Measurements from ENCODE around the gene MFSD11. TPM values are rescaled to one million over a fixed set of nuclear protein-coding genes. Genes with fewer than 3 reads are reported as not detected.
"Not testable (repeated sequence)": the region's sequence is repeated elsewhere in the genome, so short reads cannot be mapped to it uniquely, and the experiment has no call there.

The MFSD11 gene
- total RNA-seq, 2 experiments from 2014 or later: 55.1 to 63.1 TPM

DNA sequence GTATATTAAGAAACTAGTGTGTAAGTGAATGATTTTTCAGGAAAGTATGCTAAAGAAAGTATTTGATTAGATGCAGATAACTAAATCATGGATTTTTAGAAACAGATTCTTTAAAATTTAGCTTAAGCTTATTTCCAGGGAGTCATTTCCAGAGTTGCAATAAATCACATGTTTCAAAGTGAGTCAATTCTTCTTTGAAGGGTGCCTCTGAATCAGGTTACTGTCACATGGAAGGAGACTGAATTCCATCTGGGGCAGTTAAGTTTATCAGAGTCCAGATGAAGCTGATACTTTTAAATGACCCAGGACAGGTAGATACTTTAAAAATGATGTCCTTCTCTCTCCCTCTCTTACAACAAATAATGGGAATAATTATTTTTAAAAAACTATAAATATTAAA, 5.0 kb downstream of the MFSD11 start:
- ChIA-PET CTCF (ENCODE audit: unreplicated experiment) (no interaction called here), POLR2A (interaction anchor here (0.6 to 1.1 kb wide), 4 partner anchors 9 to 523 kb away, joined by 3 to 5 read pairs (median 3); no protein-coding TSS in a partner anchor)
- no peaks in the 10 kb centered on the region; the same call in 1 of the 2 replicates for H4K20me1 ChIP-seq (ENCODE audit: insufficient read depth, low read length)
- H3K27ac ChIP-seq (ENCODE audit: low read depth, low read length, poor library complexity, severe bottlenecking): no peak overlapping the region
- no peak overlapping the region for H3K4me2 ChIP-seq (ENCODE audit: low read length)
- no TSS peak for BruUV-seq (replicated peaks)
- H3K79me2 ChIP-seq (ENCODE audit: insufficient read depth, low read depth, low read length): peaks cover 30% of the 10 kb centered on the region
- no peak overlapping the region for H3K4me3 ChIP-seq (ENCODE audit: low read depth, low read length, poor library complexity, severe bottlenecking)
- TF ChIP-seq, protein P1, sequence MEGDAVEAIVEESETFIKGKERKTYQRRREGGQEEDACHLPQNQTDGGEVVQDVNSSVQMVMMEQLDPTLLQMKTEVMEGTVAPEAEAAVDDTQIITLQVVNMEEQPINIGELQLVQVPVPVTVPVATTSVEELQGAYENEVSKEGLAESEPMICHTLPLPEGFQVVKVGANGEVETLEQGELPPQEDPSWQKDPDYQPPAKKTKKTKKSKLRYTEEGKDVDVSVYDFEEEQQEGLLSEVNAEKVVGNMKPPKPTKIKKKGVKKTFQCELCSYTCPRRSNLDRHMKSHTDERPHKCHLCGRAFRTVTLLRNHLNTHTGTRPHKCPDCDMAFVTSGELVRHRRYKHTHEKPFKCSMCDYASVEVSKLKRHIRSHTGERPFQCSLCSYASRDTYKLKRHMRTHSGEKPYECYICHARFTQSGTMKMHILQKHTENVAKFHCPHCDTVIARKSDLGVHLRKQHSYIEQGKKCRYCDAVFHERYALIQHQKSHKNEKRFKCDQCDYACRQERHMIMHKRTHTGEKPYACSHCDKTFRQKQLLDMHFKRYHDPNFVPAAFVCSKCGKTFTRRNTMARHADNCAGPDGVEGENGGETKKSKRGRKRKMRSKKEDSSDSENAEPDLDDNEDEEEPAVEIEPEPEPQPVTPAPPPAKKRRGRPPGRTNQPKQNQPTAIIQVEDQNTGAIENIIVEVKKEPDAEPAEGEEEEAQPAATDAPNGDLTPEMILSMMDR (conservative IDR thresholded peaks at IDR 0.05; ENCODE audit: low read length): no peak
- TF ChIP-seq EZH2phosphoT487 (IDR thresholded peaks at IDR 0.05; ENCODE audit: borderline replicate concordance, low read depth, low read length): no peak
- DNase-seq (ENCODE audit: low spot score): no peak
- no peaks in the 10 kb centered on the region for H3K9me3 ChIP-seq (ENCODE audit: low read length)
- peaks cover 25% of the 10 kb centered on the region for H3K4me1 ChIP-seq (ENCODE audit: insufficient read depth, low read length, poor library complexity, severe bottlenecking)
- H2AFZ ChIP-seq (ENCODE audit: low read length): no peak overlapping the region
- H3K36me3 ChIP-seq (ENCODE audit: insufficient read depth, low read length): peaks cover 76% of the 10 kb centered on the region
- intact Hi-C loops (cut with micrococcal nuclease; ENCODE audit: unreplicated experiment): no loop called here
- no peaks in the 10 kb centered on the region for H3K9me2 ChIP-seq (ENCODE audit: insufficient read depth, low read length)

DNA sequence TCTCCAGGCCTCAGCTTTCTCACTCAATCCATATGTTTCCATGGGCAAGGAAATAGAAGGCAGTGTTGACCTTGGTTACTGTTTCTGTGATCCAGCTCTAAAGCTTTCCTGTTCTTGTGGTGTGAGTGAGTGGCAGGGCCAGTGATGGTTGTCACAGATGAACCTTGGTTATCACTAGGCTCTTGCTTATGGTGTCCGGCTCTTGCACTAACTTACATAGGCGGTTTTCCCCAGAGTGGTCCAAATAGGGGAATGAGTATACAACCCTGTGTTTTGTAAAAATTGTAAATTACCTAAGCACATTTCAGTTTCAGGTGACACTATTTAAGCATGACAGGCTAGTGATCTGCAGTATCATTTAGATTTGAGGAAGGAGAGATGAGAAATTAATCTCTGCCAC, 6.8 kb downstream of the MFSD11 start:
- Histone ChIP-seq H2AFZ (ENCODE audit: low read length) (no peak overlapping the region), H3K9me3 (ENCODE audit: low read length) (no peaks in the 10 kb centered on the region), H3K27ac (ENCODE audit: low read depth, low read length, poor library complexity, severe bottlenecking) (no peak overlapping the region), H3K4me3 (ENCODE audit: low read depth, low read length, poor library complexity, severe bottlenecking) (no peak overlapping the region), H3K36me3 (ENCODE audit: insufficient read depth, low read length) (peaks cover 90% of the 10 kb centered on the region), H3K4me2 (ENCODE audit: low read length) (no peak overlapping the region), H3K4me1 (ENCODE audit: insufficient read depth, low read length, poor library complexity, severe bottlenecking) (peaks cover 14% of the 10 kb centered on the region), H4K20me1 (ENCODE audit: insufficient read depth, low read length) (no peaks in the 10 kb centered on the region), H3K79me2 (ENCODE audit: insufficient read depth, low read depth, low read length) (peaks cover 12% of the 10 kb centered on the region; the same call in 1 of the 2 replicates), H3K9me2 (ENCODE audit: insufficient read depth, low read length) (no peaks in the 10 kb centered on the region)
- no TSS peak for BruUV-seq (replicated peaks)
- intact Hi-C loops (cut with micrococcal nuclease; ENCODE audit: unreplicated experiment): no loop called here
- CTCF ChIA-PET (ENCODE audit: unreplicated experiment): no interaction called here
- POLR2A ChIA-PET: no interaction called here
- no peak for TF ChIP-seq EZH2phosphoT487 (IDR thresholded peaks at IDR 0.05; ENCODE audit: borderline replicate concordance, low read depth, low read length)
- TF ChIP-seq, protein P1 (conservative IDR thresholded peaks at IDR 0.05; ENCODE audit: low read length): no peak
- DNase-seq (ENCODE audit: low spot score): no peak

DNA sequence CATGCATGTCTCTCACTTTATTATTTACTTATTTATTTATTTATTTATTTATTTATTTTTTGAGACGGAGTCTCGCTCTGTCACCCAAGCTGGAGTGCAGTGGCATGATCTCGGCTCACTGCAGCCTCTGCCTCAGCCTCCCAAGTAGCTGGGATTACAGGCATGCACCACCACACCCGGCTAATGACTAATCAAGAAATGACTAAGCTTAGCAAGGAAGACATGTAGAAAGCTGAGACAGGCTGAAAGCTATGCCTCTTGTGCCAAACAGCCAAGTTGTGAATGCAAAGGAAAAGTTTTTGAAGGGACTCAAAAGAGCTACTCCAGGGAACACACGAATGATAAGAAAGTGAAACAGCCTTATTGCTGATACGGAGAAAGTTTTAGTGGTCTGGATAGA, 7.9 kb downstream of the MFSD11 start:
- H3K4me1 ChIP-seq (ENCODE audit: insufficient read depth, low read length, poor library complexity, severe bottlenecking); H3K4me3 ChIP-seq (ENCODE audit: low read depth, low read length, poor library complexity, severe bottlenecking); H2AFZ ChIP-seq (ENCODE audit: low read length); POLR2A ChIA-PET; BruUV-seq (replicated peaks); H3K9me3 ChIP-seq (ENCODE audit: low read length); H3K9me2 ChIP-seq (ENCODE audit: insufficient read depth, low read length); H3K4me2 ChIP-seq (ENCODE audit: low read length); H4K20me1 ChIP-seq (ENCODE audit: insufficient read depth, low read length); H3K79me2 ChIP-seq (ENCODE audit: insufficient read depth, low read depth, low read length); H3K27ac ChIP-seq (ENCODE audit: low read depth, low read length, poor library complexity, severe bottlenecking); DNase-seq (ENCODE audit: low spot score); CTCF ChIA-PET (ENCODE audit: unreplicated experiment); intact Hi-C loops (cut with micrococcal nuclease; ENCODE audit: unreplicated experiment): not testable (repeated sequence)
- peaks cover 91% of the 10 kb centered on the region for H3K36me3 ChIP-seq (ENCODE audit: insufficient read depth, low read length)
